GM19397 (cell line): ENCODE data around the gene RIPOR3.
"Not testable (repeated sequence)": the region's sequence is repeated elsewhere in the genome, so short reads cannot be mapped to it uniquely, and the experiment has no call there.

Experiments used
- ATAC-seq: cut with Tn5 transposase; IDR thresholded peaks from one replicate; pipeline ENCODE4 v1.9.1; 2021; ENCODE audit warnings: mild to moderate bottlenecking, moderate library complexity; ENCODE audit not compliant: unreplicated experiment

RIPOR3 gene

DNA sequence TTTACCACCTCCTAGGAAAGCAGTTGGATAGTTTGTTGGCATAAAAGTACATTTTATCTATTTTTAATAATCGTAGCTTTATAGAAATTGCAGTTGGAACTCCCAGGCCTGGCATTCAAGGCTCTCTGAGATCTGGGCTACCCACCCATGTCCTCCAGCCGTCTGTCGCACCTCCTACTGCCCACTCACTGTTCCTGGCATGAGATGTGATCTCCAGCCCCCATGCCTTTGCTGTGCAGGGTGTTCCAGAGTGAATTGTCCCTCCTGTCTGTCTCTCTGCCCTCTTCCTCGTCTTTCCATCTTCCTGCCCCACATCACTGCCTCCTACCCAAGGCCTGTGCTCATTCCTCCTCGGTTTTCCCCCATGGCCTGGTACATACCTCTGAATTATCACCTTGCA, 130.5 kb downstream of the RIPOR3 start:
- ATAC-seq, result no peak

DNA sequence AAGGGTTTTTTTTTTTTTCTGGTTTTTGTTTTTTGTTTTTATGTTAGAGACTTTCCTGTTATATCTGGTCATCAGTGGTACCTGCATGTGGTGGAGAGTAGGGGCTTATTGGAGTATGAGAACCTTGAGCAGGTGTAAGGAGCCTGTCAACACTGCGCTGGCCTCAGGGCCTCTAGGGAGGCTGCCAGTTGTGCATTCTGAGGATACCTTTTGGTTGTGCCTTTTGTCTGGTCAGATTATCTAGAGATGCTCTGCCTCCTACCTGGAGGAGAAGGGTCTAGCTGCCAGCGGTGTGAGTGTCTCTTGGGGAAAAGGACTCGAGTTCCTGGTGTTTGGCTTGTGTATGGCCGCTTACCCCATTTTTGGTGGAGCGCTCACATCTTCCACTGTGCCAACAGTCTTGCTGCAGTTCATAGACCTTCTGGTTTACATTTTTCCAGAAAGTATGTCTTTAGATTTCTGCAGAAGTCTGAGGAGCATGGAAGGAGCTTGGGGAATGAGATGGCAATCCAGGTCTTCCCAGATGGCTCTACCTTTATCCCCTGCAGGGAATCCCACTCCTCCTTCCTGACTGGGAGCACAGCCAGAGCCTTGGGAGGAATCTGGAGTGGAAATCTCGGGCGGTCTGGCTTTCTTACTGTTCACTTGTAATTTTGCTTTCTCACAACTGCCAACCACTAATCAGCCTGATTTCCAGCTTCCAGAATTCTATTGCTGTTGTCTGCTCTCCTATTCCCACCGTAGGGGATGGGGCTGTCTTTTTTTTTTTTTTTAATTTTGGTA, 131.3 kb downstream of the RIPOR3 start:
- no peak for ATAC-seq

DNA sequence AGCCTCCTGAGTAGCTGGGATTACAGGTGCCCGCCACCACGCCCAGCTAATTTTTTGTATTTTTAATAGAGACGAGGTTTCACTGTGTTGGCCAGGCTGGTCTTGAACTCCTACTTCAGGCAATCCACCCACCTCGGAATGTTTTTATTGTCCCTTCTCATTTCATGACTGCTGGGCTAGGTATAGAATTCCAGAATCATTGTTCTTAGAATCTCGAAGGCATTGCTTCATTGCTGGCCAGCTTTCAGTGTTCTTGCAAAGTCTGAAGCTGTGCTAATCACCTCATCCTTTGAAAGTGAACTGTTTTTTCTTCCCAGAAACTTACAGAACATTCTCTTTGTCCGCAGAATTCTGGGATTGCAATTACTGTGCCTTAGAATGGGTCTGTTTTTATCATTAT, 132.2 kb downstream of the RIPOR3 start:
- no peak for ATAC-seq

DNA sequence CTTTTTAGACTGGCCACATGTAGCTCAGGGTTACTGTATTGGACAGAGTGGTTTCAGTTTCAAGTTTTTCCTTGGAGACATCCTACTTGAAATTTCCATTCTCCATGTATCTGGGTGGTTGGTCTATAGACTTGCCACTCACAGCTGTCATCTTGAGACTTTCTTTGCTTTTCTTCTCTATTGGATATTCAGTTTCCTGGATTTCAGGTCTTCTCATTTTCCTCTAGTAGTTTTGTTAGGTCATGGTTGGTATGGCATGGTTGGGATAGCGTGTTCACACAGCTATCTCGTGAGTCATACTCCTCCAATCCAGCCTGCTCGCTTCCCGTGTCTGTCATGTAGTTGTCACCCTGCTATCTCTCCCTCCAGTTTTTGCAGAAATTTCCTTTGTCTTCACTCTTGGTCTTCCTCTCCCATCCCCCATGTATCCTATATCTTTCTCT, 132.8 kb downstream of the RIPOR3 start:
- no peak for ATAC-seq

DNA sequence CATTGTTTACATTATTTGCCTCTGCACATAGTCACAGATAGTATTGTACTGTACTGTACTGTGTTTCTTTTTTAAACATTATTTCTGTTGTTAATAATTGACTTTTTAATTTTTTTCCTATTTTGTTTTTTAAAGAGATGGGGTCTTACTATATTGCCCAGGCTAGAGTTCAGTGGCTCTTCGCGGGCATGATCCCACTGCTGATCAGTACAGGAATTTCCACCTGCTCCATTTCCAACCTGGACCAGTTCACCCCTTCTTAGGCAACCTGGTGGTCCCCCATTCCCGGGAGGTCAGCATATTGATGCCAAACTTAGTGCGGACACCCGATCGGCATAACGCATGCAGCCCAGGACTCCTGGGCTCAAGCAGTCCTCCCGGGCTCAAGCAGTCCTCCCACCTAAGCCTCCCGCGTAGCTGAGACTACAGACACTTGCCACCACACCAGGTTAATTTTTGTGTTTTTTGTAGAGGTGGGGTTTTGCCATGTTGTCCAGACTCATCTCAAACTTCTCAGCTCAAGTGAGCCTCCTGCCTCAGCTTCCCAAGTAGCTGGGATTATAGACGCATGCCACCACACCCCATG, 133.7 kb downstream of the RIPOR3 start:
- no peak for ATAC-seq

DNA sequence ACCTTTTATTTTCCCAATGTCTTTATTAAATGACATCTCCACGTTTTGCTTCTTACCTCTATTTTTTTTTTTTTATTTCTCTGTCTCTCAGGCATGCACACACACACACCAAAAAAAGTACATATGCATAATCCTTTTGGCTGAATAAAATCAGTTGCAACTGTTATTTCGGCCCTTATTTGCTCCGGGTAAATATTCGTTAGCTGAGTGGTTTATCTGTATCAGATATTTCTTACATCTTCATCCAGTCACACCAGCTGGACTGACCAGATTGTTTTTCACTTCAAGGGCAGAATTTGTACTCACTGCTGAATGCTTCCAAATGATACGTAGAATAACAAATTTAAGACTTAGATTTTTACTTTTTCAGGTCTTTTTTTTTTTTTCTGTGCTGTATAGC, 135.7 kb downstream of the RIPOR3 start:
- no peak for ATAC-seq

DNA sequence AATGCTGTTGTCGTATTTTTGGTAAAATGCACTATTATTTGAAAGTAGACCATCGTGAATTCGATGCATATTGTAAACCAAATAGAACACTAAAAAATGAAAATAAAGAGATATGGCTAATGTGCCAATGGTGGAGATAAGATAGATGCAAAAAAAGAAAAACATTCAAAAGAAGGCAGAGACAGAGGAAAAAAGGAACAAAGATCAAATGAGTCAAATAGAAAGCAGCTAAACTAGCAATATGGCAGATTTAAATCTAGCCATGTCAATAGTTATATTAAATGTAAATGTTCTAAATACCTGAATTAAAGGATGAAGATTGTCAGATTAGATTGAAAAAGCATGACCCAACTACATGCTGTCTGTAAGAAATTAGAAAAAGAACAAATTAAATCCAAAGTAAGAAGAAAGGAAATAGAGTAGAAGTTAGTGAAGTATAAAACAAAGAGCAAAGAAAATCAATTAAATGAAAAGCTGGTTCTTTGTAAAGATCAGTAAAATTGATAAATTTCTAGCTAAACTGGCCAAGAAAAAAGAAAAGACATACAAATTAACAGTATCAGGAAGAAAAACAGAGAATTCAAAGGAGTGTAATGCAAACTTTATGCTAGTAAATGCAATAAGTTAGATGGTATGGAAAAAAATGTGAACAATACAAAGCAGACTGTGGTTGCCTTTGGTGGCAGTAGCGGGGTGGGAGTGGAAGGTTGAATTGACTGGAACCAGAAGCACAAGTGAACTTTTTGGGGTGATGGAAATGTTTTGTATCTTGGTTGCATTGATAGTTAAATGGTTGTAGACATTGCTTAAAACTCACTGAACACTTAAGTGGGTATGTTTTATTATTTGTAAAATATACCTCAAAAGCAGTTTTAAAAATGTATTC, 136.4 kb downstream of the RIPOR3 start:
- no peak for ATAC-seq

DNA sequence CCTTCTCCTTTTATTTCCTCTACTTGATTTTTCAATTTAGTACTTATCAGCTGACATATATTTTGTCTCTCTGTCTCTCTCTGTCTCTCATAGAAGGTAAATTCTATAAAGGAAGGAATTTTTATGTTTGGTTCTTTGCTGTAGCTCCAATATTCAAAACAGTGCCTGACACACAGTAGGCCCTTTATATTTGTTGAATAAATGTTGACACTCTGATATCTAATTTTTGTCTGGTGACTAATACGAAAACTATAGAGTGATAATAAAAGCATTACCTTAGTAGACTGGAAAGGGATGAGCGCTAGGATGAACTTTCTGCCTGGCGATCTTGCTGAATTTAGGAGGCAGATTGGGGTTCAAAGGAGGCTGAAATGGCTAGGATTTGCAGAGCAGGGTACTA, 138.4 kb downstream of the RIPOR3 start:
- ATAC-seq, result no peak

DNA sequence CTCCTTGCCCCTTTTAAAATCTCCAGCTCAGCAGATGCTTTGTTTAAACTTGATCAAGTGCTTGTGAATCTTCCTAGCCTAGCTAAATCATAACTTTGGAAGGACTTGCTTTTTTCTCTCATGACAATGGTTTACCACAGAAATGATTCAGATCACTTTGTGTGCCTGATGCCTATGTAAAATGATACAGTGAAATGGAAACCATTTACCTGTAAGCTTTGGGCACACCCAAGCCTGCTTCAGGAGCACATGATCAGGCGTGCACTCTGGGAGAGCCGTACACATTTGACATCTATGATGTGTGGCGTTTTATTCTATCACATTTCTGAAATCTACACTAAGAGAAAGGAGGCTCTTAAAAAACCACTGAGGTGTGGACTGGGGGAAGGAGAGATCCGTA, 140.1 kb downstream of the RIPOR3 start:
- no peak for ATAC-seq

DNA sequence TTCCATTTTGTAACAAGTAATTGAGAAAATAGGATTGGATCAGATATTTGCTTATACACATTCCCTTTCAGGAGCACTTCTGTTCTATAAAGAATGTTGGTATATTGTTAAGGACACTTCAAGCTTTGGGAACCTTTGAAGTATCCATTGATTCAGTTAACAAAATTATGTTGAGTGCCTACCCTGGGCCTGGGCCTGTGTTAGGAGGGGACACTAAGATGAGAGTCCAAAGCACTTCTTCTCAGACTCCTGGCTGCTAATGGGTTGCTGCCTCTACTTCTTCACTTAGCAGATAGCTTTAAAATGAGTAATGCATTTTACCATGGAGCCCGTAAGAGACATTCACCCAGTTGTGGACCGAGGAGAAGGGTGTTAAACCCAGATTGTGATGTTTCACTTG, 140.8 kb downstream of the RIPOR3 start:
- no peak for ATAC-seq

DNA sequence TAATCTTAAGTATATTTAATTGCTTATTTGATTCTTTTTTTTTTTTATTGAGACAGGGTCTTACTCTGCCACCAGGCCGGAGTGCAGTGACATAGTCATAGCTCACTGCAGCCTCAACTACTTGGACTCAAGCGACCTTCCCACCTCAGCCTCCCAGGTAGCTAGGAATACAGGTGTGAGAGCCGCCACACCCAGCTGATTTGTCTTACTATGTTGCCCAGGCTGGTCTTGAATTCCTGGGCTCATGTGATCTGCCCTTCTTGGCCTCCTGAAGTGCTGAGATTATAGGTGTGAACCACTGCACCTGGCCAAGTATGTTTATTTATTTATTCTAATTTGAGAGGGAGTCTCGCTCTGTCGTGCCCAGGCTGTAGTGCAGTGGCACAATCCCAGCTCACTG, 142.9 kb downstream of the RIPOR3 start:
- ATAC-seq, result no peak

DNA sequence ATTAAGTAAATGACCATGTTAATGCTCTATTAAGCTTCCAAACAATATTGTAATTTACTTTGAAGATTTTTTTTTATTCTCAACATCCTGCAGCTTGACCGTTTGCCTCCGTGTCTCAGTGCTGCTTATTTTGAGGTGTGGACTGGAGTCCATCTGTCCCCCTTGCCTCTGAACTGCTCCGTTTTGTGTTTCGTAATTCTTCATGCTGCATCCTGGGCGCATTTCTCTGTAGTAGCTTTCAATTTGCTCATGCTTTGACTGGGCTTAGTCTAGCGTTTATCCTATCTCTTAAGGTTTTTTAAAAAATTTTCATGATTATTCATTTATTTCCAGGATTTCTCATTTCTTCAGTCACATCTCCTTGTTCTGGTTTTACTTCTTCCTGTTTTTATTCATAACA, 143.4 kb downstream of the RIPOR3 start:
- ATAC-seq, result no peak

DNA sequence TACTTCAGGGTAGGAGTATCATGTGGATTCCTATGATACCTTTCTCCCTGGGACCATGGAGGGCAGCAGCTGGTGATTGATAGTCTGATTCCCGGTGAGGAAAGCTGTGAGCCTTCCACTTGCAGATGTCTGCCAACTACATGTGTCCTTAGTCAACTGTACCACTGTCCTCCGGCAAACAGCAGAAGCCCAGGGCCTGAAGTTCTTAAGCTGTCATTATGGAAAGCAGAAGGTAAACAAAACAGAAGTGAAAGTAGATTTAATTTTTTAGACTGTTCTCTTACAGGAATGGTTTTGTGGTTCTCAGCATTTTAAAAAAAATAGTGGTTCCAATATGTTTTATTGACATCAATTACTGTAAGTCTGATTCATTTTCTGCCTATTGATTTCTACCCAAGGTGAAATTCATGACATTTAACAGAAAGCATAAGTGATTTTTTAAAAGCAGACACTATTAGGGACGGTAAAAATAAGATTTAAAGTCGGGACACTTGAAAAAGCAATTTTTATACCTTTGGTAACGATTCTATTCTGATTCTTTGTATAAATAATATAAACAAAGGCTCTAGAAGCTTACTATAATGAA, 144.5 kb downstream of the RIPOR3 start:
- ATAC-seq, result no peak

DNA sequence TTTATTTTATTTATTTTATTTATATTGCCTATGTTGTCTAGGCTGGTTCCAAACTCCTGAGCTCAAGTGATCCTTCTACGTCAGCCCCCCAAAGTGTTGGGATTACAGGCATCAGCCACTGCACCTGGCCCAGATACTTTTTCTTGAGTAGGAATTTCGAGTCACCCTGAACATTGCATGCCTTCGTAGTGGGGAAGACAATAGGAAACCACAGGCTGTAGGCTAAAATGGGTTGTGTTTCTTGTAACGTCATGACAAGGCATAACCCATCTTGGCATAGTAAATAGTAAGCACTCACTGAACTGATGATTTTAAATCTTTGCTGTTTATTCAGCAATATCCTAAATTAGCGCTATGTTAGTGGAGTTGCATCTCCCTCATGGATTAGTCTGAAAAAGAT, 146.2 kb downstream of the RIPOR3 start:
- no peak for ATAC-seq

DNA sequence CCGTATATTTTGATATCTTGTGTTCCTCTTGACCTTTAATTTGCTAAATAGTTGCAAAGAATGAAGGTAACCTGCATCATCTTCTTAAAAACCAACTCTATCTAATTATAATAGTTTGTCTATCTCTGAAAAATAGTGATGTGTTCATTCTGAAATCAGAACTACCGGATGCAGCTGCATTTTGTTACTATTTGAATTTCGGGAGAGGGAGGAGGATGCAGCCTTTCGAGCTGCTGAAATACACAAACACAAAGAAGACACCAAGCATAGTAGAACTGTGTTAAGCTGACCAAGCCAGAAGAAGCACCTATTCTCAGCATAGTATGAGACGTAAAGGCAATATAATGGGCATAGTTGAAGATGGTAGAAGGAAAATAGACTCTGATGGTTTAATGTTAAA, 148.0 kb downstream of the RIPOR3 start:
- ATAC-seq, result no peak

DNA sequence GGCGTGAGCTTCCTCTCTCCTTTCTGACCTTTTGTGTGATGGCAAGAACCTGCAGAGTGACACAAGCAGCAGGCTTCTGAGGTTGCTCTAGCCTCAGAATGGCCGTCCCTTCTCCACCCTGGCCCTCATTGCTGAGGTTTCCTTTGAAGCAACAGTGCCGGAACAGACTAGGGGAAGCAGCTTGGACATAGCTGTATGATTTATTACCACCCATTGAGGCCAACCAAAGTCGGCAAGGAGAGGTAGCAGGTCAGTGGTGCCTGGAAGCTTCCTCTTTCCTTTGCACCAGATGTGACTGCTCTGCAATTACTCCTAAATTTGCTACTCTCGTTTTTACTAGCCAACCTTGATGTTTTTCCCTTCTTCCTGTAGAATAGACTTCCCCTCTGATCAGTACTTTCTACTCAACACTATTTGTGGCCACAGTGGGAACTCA, 149.7 kb downstream of the RIPOR3 start:
- peak; percentile 42 for ATAC-seq

DNA sequence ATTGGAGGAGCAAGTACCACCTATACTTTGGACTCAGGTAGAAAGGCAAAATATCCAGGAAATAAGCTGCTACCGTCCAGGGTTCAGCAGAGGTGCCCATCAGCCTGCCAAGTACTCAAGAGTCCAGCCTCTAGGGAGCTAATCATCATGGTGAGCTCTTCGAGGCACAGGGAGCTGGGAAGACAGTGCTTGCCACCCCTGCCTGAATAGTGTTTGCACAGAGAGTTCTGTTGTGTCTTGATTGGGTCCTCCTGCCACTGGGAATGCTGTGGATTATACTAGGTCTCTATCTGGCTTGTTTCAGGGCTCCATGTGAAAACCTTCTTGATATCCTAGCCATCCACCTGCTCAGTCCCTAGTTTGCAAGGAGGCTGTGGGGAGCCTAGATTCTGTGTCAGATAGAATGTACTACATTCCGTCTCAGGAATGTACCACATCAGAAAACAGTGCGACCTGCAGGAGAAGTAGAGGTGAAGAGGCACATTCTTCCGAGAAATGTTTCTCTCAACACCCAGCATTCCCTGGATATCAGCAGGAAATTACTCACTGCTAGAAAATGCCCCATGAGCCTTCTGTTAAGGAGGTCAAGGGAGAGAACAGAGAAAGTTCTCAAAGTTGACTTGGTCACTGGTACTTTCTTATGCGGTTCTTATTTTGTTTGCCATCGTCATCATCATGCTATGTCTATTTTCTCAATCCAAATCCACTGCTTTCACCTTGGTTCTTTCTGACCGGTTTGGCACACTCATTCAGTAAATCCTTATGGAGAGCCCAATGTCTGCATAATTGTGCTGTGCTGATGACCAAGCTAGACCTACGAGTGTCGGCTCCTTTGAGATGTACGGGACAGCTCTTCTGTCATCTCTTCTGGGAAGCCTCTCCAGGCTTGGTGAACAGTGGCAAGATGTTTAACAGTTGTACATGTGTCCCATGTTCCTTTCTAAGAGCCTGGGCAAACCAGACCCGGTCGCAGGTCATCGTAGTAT, 150.4 kb downstream of the RIPOR3 start:
- ATAC-seq, result no peak

DNA sequence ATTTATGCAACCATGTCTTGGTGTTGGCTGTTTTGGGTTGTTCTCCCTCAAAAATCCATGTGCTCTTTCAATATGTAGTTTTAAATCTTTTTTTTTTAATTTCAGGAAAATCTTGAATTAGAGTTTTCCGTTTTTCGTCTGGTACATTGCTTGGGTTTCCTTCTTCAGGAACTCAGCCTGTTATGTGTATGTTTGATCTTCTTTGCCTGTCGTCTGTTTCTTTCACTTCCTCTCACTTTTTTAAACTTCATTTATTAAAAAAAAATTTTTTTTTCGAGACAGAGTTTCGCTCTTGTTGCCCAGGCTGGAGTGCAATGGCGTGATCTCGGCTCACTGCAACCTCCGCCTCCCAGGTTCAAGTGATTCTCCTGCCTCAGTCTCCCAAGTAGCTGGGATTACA, 151.5 kb downstream of the RIPOR3 start:
- not testable (repeated sequence) for ATAC-seq

DNA sequence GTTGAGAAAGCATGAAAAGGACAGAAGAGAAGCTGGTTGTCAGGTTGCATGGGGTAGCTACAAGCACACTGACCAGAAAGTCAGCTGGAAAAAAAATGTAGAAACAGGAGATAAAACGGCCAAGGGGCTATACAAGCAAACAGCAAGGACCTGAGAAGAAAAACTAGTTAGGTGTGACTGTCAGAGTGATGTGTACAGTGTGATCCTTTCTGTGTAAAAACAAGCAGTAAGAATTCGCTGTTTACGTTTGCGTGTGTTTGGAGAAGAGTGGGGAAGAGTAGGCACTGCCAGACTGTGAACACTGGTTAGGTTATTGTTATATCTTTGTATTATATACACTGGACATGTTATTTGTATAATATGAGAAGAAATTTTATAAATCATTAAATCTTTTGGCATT, 153.1 kb downstream of the RIPOR3 start:
- no peak for ATAC-seq

DNA sequence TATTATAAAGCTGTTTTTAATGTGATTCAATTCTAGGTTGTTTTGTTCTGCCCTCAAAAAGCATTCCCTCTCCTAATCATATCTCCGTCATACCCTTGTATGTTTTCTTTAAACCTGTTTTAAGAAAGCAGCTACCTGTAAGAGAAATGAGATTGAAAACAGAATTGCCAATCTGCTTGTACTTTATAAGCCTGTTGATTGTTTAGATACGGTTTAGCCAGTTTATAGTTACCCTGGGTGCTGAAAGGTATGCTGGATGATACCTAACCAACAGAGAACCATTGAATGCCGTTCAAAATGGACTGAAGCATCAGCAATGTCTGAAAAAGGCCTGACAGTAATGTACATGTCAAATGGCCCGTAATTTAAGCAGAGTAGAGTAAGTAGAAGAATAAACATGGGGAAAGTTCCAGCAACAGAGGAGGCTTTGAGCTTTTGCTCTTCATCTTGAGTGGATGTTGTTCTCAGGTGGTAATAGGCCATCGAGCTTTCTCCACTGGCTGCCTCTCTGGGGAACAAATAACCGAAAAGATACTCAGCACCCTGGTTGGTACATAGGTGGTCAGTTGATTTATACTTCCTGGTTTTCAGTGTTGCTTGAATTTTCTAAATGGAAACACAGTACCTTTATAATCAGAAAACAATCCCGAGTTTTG, 153.7 kb downstream of the RIPOR3 start:
- no peak for ATAC-seq
